B cell (primary cell): Measurements from ENCODE around the gene ITGB6.

Experiments used
- EZH2 ChIP-seq: IDR thresholded peaks from 2 replicates; pipeline ENCODE4 v1.6.1; 2012; ENCODE audit warnings: borderline replicate concordance, low read depth, mild to moderate bottlenecking, moderate library complexity, low read length; ENCODE audit not compliant: insufficient read depth, poor library complexity, severe bottlenecking
- TF ChIP-seq, protein P1 (sequence below): fragments of 200-600 bp; IDR thresholded peaks from one replicate; pipeline ENCODE4 v1.8.0; 2022; ENCODE audit warnings: antibody characterized with exemption, mild to moderate bottlenecking

GRCh38 chr2:160210599-160211138, 10.6 kb upstream of the ITGB6 start:
- TF ChIP-seq EZH2, result no peak
- TF ChIP-seq, protein P1, sequence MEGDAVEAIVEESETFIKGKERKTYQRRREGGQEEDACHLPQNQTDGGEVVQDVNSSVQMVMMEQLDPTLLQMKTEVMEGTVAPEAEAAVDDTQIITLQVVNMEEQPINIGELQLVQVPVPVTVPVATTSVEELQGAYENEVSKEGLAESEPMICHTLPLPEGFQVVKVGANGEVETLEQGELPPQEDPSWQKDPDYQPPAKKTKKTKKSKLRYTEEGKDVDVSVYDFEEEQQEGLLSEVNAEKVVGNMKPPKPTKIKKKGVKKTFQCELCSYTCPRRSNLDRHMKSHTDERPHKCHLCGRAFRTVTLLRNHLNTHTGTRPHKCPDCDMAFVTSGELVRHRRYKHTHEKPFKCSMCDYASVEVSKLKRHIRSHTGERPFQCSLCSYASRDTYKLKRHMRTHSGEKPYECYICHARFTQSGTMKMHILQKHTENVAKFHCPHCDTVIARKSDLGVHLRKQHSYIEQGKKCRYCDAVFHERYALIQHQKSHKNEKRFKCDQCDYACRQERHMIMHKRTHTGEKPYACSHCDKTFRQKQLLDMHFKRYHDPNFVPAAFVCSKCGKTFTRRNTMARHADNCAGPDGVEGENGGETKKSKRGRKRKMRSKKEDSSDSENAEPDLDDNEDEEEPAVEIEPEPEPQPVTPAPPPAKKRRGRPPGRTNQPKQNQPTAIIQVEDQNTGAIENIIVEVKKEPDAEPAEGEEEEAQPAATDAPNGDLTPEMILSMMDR, result peak; percentile 96
